Pulmonary artery endothelial cell (primary cell): Measurements from ENCODE around the gene LHX3. TPM values are rescaled to one million over a fixed set of nuclear protein-coding genes. Genes with fewer than 3 reads are reported as not detected.
"Not testable (repeated sequence)": the region's sequence is repeated elsewhere in the genome, so short reads cannot be mapped to it uniquely, and the experiment has no call there.

Experiments
- DNase-seq: peaks from one replicate; pipeline ENCODE4 v3.0.0-alpha.2; 2011; ENCODE audit warnings: low read depth, low spot score
- total RNA-seq: library from RNA; depleted of rRNA; stranded (reverse); fragments of >200 nt; gene quantifications from 2 replicates; pipeline ENCODE4 v1.2.3, GENCODE V29; 2014

LHX3 gene
- total RNA-seq, 1 donor from 2014 or later = not detected

DNA sequence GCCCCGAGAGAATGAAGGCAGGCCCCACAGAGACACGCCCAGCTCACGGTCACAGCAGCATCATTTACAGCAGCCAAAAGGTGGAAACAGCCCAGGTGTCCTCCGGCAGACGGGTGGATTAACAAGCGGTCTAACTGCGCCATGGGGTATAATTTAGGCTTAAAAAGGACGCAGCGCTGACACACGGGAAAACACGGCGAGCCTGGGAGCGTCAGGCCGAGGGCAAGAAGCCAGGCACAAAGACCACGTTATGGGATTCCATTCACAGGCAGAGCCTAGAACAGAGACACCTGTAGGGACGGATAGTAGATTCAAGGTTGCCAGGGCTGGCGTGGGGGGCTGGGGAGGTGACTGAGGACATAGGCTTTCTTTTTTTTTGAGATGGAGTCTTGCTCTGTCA is 49.4 kb downstream of the LHX3 start:
- no peak for DNase-seq

DNA sequence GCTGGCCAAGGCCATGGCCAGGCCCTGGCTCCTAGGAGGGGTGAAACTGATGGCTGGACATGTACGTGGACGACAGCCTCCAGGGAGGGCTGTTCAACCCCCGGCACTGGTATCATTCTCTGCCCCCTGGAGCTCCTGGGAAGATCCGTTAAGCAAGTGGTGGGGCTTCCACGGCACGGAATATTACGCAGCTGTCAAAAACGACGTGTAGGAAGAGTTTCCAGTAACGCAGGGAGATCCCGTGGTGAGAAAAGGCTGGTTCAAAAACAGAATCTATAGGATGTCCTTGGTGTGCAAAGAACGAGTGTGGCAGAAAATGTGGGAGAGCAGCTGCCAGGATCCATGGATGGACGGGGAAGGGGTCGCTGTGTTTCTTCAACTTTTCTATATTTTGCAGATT is 50.0 kb downstream of the LHX3 start:
- no peak for DNase-seq

GRCh38 chr9:136153381-136154065 is 51.4 kb downstream of the LHX3 start:
- no peak for DNase-seq

DNA sequence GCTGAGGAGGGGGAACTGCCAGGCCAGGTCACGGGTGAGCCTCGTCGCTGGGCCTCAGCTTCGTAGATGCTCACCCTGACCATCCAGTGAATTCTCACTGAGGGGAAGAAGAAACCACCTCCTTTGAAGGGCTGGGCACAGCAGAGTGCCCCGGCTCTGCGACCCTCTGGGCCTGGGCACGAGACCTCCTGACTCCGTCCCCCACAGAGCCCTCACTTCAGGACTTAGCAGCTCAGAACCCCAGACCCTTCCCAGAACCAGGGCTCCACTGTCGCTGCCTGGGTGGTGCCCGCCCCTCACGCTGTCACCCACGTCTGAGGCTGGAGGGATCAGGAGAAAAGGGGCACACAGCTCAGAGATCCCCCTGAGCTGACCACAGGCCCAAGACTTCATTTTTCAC is 52.0 kb downstream of the LHX3 start:
- DNase-seq = no peak

DNA sequence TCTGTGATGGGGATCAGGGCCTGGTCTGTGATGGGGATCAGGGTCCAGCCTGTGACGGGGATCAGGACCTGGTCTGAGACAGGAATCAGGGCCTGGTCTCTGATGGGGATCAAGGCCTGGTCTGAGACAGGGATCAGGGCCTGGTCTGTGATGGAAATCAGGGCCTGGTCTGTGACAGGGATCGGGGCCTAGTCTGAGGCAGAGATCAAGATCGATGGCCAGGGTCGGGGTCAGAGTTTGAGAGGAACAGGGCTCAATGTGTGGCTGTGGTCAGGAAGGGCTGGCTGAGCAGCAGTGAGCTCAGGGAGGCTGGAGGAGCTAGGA is 52.4 kb downstream of the LHX3 start:
- DNase-seq = no peak

DNA sequence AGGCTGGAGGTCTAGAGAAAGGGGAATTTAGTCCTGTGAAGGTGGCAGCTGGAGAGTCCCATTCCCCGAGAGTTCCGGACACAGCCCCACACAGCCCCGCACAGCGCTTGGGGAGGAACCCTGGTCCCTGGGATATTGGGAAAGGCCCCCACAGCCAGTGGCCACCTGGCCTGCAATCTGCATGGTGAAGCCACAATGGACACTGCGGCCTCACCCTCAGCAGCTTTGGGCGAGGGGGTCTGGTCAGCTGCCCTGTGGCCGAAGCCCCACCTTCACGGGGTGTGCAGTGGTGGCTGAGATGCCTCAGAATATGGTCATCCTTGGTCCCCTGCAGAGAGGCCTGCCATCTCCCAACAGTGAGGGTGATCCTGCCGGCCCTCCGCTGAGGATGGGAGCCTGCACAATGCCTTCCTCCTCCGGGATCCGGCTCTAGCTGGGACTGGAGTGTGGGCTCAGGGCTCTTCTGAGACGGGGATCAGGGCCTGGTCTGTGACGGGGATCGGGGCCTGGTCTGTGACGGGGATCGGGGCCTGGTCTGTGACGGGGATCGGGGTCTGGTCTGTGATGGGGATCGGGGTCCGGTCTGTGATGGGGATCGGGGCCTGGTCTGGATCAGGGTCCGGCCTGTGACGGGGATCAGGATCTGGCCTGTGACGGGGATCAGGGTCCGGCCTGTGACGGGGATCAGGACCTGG is 52.9 kb downstream of the LHX3 start:
- no peak for DNase-seq

DNA sequence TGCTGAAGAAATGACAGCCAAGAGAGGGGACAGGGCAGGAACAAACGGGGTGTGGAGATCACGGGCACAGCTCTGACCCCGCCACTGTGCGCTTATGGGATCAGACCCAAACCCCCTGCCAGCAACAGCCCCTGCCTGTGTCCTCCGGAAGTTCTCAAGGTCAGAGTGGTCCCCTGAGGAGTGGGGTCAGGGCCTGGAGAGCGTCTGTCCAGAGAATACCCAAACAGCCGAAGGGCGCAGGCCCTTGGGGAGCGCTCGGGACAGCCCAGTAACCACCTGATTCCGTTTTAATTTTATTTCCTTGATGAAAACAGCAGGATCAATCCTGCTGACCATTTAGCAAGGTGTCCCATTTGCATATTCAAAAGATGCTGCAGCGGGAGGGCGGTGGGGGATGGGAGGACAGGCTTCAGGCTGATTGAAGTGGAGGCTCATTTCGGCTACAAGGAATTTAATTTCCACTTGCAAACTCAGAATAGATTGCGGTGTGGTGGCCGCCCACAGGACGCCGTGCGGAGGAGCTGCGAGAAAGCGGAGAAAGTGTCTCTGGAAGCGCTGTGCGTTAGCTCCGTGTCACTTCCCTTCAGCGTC is 53.6 kb downstream of the LHX3 start:
- no peak for DNase-seq

- DNase-seq = not testable (repeated sequence)
These were observed 54.2 kb downstream of the LHX3 start for GRCh38 chr9:136150664-136151213.

DNA sequence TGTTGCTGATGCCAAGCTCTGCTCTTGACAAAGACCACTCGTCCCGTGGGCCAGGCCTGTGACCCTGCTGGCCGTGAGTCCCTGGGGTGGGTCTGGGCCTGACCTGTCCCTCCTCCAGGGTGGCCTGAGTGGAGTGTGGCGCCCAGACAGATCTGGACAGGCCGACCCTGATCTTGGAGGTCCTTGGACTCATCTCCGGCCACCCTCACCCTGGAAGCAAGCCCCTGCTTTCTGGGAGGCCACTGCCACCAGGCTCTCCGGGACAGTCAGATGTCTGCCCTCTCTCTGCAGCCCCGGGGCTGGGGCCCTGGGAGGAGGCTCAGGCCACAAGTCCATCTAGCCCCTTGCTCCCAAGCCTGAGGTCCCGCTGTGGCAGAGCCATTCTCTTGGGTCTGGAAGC is 55.1 kb downstream of the LHX3 start:
- no peak for DNase-seq

DNA sequence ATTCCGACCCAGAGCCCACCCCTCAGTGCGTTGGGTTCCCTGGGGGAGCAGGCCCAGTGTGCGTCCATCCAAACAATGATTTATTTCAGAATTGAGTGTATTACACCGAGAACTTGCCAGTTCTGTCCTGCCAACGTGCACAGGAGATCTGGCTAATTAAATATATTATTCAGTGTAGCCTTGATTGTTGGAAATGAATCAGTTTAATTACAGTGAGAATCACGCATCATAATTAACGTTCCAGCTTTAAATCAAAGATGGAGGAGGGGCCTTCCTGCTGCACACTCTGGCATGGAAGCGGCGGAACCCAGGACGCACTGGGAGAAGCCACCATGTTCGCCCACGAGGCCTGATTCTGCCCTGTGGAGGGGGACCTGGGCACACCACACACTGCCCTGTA is 55.6 kb downstream of the LHX3 start:
- no peak for DNase-seq

GRCh38 chr9:136148766-136149165 is 56.2 kb downstream of the LHX3 start:
- DNase-seq = no peak

GRCh38 chr9:136147890-136148714 is 56.8 kb downstream of the LHX3 start:
- DNase-seq = no peak

GRCh38 chr9:136147038-136147889 is 57.7 kb downstream of the LHX3 start:
- no peak for DNase-seq

Other genes starting within 250 kb of the LHX3 start
- gene UBAC1, start 243.8 kb downstream of the LHX3 start, total RNA-seq = 37.7 and 38.5 TPM in 2 replicates
- gene NACC2, start 109.8 kb downstream of the LHX3 start, total RNA-seq = 20.7 and 25.5 TPM in 2 replicates
- gene TMEM250, start 86.3 kb downstream of the LHX3 start, total RNA-seq = 72.3 and 75.4 TPM in 2 replicates
- gene QSOX2, start 40.7 kb upstream of the LHX3 start, total RNA-seq = 12.4 and 15.4 TPM in 2 replicates
- gene CCDC187, start 99.0 kb upstream of the LHX3 start, total RNA-seq = not detected in 2 replicates
- gene GPSM1, start 122.4 kb upstream of the LHX3 start, total RNA-seq = 24.1 and 32.1 TPM in 2 replicates
- gene DNLZ, start 158.6 kb upstream of the LHX3 start, total RNA-seq = 15.7 and 32.4 TPM in 2 replicates
- 0.59 and 1.1 TPM in 2 replicates for gene CARD9, start 168.5 kb upstream of the LHX3 start, total RNA-seq
- gene SNAPC4, start 195.0 kb upstream of the LHX3 start, total RNA-seq = 7.8 and 10.5 TPM in 2 replicates
- 37.6 and 44.7 TPM in 2 replicates for gene ENTR1, start 205.5 kb upstream of the LHX3 start, total RNA-seq
- 63.0 and 65.5 TPM in 2 replicates for gene PMPCA, start 205.5 kb upstream of the LHX3 start, total RNA-seq
- 5.8 and 8.7 TPM in 2 replicates for gene INPP5E, start 234.7 kb upstream of the LHX3 start, total RNA-seq